AML-193 (cell line): Measurements from ENCODE around the gene CMPK1.
A peak's percentile ranks its signal among the peaks of the same experiment; 100 is the strongest.
"Not testable (repeated sequence)": the region's sequence is repeated elsewhere in the genome, so short reads cannot be mapped to it uniquely, and the experiment has no call there.

Experiments
- DNase-seq, 2 experiments: peaks; one replicate each; lab custom pipeline; 2025; lab: John Stamatoyannopoulos, UW

The CMPK1 gene

DNA sequence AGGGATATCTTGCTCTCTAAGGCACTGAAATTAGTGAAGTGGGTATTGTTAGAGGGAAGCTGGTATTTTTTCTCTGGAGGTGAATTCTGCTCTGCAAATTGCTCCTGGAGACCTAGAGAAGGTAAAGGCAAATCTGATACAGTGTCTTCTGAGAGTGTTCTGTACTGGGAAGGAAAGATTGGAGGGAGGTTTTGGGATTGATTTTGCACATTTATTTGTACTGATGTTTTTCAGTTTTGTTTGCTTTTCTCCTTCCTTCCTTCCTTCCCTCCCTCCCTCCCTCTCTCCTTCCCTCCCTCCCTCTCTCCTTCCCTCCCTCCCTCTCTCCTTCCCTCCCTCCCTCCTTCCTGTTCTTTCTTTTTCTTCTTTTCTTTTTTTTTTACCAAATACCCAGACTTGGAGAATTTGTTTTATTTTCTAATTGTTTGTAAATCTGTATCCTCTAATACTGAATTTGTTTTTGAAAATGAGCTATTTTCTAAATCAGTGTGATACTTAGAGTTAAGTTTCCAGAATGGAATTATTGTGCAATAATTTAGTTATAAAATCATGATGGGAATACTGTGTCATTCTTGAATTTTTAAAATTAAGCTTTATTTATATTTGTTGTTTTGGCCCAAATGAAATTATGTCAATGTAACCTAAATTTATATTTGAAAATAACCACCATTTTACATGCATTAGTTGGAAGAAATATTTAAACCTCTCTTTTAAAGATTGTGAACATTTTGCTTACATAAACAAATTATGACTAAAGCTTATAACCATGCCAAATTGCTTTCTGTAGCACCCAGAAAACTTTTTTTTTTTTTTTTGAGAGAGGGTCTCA, 4.9 kb downstream of the CMPK1 start:
- DNase-seq, result no peak

DNA sequence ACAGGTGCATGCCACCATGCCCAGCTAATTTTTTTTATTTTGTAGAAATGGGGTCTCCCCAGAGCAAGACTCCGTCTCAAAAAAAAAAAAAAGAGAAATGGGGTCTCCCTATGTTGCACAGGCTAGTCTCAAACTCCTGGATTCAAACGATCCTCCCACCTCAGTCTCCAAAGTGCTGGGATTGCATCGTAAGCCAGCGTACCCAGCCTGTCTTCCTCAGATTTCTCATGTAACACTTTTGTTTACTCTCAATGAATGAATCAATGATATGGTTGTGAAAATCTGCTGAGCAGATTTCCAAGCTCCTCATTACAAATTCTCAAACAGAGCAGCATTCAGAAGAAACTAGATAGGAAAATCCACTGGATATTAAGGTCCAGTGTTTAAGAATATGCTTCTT, 6.6 kb downstream of the CMPK1 start:
- DNase-seq, result no peak

DNA sequence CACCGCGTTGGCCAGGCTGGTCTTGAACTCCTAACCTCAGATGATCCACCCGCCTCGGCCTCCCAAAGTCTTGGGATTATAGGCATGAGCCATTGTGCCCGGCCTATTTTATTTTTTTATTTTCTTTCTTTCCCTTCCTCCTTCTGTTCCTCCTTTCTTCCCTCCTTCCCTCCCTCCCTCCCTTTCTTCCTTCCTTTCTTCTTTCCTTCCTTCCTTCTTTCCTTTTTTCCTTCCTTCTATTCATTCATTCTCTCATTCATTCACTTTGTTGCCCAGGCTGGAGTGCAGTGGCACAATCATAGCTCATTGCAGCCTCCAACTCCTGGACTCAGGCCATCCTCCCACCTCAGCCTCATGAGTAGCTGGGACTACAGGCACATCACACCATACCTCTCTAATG, 13.4 kb downstream of the CMPK1 start:
- DNase-seq, result not testable (repeated sequence)

DNA sequence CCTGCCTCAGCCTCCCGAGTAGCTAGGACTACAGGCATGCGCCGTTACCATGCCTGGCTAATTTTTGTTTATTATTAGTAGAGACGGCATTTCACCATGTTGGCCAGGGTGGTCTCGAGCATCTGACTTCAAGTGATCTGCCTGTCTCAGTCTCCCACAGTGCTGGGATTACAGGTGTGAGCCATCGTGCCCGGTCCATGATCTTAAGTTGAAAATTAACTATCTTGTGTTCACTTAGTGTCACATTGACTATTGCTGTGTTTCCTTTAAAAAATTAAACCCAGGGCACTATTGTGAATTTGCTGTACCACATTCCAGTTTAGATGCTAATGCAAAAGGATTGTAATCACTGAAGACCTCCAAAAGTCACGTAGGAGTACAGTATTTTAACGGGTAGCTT, 14.1 kb downstream of the CMPK1 start:
- no peak for DNase-seq

DNA sequence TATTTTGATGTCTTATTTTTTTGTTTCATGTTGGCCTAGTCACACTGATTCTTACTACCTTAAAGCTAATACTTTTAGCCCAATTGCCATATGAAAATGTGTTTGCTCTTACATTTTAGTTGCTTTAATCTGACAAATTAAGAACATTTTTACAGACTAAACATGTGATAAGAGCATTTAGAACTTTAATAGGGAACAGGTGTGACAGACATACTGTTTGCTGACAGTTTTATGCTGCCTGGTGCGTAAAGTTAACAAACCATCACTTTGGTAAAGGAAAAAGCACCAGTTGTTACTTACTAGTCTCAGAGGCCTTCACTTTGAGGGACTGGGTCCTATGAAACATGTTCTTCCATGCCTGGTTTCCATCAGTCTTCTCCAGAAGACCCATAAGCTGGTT, 14.7 kb downstream of the CMPK1 start:
- no peak for DNase-seq

DNA sequence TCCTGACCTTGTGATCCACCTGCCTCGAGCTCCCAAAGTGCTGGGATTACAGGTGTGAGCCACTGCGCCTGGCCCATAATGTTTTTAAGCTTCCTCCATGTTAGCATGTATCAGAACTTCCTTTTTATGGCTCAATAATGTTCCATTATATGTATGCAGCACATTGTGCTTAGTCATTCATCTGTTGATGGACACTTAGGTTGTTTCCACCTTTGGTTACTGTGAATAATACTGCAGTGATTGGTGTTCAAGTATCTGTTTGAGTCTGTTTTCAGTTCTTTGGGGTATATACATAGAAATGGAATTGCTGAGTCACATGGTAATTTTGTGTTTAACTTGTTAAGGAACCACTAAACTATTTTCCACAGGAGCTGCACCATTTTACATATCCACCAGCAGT, 17.7 kb downstream of the CMPK1 start:
- no peak for DNase-seq

DNA sequence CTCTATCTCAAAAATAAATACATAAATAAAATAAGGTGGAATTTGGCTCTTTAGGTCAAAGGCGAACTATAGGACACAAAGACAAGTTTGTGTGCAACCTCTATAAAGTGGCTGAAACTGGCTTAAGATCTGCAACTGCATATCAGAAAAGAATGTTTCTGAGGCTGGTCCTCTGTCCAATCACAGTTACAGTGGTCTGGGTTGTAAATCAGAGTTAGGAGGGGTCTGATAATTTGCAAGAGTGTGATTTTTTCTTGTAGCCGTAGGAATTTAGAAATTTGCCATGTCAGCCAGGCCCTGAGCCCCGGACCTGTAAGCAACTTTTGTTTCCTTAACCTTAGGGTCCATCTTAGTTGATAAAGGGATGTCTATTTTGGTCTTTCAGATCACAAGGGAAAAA, 27.8 kb downstream of the CMPK1 start:
- DNase-seq, result no peak

DNA sequence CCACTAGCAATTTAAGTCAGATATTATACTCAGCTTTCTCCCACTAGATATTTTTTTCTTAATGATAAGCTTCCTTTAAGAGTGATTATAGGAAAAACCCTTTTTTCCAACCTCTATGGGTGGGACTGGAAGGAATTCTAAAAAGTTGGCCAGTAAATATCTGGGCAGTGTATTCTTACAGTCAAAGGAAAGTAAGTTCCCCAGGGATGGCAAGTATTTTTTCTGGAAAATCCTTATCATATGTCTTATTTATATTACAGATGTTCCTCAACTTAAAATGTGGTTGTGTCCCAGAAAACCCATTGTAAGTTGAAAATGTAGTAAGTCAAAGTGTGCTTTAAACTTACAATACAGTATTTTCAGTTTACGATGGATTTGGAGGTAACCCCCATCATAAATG, 29.2 kb downstream of the CMPK1 start:
- DNase-seq, result no peak

DNA sequence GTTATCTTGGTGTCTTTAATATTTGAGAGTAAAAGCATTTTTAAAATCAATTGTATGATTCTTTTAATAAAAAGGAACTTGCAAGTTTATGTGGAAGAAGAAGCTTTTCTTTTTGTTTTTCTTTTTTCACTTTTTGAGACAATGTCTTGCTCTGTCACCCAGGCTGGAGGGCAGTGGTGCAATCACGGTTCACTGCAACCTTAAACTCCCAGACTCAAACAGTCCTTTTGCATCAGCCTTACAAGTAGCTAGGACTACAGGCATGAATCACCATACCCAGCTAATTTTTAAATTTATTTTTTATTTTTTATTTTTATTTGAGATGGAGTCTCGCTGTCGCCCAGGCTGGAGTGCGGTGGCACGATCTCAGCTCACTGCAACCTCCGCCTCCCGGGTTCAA, 34.1 kb downstream of the CMPK1 start:
- DNase-seq, result no peak

DNA sequence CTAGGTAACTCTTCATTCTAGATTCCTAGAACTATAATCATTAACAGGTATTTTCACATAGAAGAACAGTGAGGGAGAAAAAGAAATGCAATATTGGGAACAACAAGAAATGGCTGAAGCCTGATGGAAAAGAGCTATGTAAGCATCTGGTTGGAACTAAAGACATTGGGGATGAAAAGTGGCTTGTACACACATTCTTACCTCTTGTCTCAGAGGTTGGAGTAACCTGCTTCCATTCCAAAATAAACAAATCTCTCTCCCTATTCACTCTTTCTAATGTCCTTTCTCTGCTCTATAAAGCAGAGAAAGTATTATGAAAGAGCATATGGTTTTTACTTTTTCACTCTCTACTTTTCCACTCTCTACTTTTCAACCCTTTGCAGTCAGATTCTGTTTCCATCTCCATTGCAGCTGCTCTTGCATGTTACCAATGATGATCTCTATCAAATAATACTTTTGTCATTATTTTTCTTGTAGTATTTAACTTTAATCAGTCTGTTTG, 37.5 kb downstream of the CMPK1 start:
- no peak for DNase-seq

DNA sequence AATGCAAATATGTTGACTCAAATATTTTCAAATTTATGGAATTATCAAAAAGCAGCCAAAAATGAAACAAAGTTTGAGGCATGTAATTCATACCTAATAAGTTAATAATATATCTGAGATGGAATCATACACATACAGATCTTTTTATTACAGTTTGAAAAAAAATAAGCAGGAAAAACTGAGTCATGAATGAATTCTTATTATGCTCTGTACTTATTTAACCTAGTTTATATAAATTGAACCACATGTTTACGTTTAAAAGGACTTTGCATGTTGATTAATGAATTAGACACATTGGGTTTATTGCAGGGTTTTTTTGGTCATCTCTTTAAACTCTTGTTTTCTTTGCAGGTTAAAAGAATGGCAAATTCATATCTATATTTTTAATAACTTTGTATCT, 40.9 kb downstream of the CMPK1 start:
- DNase-seq, result no peak

DNA sequence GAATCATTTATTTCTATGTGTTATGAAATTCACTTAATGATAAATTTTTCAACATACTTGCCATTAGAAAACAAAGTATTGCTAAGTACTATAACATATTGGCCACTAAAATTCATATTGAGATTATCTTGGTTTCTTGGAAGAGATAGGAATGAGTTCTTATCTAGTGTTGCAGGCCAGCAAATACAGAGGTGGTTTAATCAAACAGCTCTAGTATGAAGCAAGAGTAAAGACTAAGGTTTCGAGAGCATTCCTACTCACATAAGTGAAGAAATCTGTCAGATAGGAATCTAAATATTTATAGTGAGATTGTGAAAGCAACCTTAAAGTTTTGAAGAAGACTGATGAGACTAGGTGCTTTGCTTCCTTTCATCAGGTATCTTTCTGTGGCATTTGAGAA, 44.6 kb downstream of the CMPK1 start:
- no peak for DNase-seq

DNA sequence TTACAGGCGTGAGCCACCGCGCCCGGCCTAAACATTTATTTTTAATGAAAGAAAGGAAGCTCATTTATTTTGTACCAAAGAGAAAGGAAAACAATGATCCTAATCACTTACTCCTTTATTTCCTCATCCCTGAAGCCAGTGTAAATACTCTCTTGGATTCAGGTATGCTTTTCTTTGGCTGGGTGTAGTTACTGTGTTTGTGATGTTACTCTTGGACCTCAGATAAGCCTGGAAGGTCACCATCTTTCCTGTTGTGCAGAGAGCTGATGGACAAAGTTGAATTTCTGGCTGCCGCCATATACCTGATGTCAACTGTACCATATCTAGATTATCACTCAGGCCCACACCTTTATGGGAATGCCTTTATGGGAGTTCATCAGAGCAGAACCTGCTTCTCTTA, 47.1 kb downstream of the CMPK1 start:
- no peak for DNase-seq

DNA sequence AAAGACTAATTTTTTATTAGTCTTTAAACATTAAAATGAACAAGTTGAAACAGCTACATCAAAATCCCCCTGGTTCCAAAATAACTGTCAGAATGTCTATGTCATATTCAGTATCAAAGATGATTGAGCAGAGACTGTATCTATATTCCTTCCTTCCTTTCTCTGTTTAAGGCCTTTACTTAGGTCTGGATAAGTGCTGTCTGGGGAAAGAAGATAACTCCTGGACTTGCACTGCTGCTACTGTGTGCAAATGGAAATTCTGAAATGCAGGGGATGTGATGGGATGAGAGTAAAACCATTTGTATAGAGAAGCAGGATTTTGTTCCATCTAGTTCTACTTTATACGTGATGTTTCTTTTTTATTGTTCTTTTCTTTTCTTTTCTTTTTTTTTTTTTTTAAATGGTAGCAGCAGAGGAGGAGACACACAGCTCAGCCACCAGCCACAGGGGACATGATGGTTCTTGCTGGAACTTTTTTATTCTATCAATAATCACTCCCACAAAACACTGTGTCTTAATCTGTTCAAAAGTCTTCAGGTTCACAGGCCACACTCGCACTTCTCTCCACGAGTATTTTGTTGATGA, 48.9 kb downstream of the CMPK1 start:
- no peak for DNase-seq

DNA sequence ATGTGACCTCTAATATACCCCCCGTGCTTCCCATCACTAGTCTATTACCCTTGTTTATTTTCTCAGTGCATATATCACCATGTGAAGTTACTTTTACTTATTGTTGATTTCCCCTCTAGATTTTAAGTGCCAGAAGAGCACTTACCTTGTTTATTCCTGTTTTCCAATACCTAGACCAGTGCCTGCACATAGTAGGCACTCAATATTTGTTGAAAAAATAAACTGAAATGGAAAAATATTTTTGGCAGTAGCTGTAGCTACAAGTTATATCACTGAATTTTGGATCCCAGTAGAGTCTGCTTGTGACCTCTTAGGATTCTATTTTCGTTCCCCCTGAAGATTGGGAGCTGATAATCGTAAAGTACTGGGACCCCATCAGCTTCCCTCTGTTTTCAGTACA, 50.5 kb downstream of the CMPK1 start:
- no peak for DNase-seq

DNA sequence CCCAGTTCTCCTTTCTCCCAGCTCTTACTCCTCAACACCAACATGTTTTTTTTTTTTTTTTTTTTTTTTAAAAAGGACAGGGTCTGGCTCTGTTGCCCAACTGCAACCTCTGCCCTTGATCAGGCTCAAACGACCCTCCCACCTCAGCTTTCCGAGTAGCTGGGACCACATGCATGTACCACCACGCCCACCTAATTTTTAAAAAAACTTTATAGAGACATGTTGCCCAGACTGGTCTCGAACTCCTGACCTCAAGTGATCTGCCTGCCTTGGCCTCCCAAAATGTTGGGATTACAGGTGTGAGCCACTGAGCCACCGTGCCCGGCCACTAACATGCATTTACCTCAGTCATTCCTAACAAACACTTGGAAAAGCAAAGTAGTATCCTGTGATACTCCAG, 51.4 kb downstream of the CMPK1 start:
- no peak for DNase-seq

DNA sequence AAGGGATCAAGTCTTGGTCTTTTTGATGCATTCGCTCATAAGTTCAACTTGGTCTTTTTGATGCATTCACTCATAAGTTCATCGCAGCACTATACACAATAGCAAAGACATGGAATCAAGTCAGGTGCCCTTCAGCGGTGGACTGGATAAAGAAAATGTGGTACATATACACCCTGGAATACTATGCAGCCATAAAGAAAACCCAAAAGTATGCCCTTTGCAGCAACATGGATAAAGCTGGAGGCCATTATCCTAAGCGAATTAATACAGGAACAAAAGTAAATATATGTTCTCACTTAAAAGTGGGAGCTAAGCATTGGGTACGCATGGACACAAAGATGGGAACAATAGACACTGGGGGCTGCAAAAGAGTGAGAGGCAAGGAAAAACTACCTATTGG, 52.7 kb downstream of the CMPK1 start:
- DNase-seq, result no peak

DNA sequence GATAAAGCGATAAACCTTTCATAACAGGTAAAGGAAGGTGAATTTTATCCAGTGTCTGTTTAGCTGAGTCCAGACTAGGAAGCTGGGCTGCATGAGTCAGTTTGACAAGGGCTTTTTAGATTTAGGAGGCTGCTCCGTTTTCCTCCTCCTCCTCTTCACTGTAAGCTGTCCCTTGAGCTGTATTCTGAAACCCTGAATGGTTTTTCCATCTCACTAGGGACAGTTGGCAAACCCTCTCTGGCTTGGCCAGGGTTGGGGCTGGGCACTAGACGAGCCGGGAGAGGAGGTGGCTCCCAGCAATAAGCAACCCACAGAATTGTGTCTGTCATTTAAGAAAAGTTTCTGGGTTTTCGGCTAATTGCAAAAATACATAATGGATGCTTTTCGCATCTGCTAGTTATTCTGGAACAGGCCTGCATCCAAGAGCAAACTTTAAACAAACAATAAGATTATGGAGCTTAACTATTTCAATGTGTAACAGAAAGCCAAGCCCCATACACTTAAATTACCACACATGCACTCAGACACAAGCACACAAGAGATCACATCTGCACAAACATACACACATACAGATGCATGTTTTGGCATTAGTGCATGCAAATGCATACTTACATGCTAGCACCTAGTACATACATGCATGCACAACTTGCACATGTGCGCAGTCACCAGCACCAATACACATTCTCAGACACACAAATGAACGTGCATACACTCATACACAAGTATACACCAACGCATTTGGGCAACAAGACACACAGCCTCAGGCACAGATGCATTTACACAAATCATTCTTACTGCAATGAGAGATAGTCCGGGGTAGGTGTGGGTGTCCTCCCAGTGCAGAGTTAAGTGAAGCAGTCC, 54.7 kb downstream of the CMPK1 start:
- DNase-seq, result no peak

DNA sequence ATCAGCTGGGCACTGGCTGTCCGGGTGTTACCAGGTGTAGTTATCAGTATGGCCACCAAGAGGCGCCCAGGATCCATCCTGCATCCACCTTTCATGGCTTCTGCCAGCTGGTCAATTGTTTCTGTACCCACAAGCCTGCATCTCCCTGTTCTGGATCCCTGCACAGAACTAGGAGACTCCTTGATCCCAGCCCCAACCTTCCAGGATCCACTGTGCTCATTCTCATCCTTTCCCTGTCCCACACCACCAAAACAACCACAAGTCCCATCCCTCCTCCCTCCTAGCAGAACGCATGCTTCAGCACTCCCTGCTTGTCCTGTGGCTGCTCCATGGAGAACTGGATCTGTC, 55.3 kb downstream of the CMPK1 start:
- DNase-seq, result peak; percentile 45 to 52

DNA sequence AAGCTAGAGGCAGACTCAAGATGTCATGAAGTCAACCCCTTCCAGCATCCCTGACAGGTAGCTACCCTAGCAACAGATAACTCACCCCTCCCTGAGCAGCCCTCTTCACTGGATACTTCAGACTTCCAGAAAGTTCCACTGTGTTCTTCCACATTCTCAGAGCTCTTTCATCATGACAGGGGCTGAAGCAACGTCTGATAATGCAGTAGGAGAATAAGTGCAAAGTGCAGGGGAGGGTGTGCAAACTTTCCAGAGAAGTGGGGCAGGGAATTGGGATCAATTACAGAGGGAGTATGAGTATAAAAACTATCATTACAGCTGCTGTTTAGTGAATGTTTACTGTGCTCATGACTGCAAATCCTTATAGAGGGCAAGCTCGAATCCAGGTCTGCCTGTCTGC, 56.1 kb downstream of the CMPK1 start:
- DNase-seq, result no peak

DNA sequence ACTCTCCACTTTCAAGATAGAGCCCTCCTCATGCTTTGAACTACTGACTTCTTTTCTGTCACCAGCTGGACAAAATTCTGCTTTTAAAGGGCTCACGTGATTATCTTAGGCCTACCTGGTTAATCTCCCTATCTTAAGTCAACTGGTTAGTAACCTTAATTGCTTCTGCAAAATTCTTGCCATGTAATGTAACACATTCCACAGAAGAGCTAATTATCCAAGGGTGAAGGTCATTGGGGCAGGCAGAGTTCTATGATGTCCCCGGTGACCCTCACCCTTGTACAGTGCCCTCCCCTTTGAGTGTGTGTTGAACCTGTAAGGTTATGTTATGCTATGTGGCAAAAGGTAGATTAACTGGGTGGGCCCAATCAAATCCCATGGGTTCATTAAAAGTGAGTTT, 57.3 kb downstream of the CMPK1 start:
- DNase-seq, result no peak

DNA sequence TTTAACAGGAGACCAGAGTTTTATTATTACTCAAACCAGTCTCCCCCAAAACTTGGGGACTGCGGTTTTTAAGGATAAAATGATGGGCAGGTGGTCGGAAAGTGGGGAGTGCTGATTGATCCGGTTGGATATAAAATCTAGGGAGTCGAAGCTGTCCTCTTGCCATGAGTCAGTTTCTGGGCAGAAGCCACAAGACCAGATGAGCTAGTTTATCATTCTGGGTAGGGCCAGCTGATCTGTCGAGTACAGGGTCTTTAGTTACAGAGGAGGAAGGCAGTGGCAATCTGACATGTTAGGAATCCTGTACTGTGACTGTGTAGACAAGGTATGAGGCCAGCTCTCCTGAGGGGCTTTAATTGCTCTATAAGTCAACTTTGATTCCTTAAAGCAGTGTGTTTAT, 59.6 kb downstream of the CMPK1 start:
- no peak for DNase-seq

DNA sequence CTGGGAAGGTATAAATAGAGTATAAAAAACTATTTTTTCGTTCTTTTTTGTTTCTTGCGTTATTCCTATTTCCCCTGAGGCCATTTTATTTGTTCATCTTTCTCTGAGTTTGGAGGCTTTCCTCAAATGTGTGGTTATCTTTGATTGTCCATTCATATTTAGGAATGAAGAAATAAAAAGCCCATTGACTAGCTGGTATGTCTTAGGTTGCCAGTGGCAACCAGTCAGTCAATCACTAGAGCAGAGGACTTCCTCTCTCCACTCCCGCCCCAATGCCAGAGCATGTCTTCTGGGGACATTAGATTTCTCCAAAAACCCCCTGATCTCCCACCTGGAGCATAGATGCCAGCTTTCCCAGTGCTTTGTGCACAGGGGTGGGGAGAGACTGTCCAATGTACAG, 61.8 kb downstream of the CMPK1 start:
- DNase-seq, result no peak
